Measurements from ENCODE around the gene OR4D2.

Gene OR4D2

DNA sequence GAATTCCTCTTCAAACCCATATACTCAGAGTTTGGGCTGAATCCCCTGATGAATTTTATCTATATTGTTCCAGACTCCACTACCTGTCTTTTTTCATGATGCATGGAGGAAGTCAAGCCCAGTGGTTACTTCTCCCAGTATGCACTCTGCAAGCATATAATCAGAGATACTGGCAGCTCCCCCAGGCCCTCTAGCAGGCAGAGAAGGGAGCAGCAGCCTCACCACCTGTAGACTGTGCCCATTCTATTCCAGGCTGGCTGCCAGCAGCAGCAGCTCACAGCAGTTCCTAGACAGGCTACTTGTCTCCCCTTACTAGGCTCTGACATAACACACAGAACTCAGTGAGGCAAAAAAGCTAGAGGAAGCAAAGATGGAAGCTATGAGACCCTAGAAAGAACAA is 48.9 kb downstream of the OR4D2 start:
- no peak overlapping the region for H3K4me3 ChIP-seq (ENCODE audit: low read length)
- no peak for TF ChIP-seq ZNF274 (IDR thresholded peaks at IDR 0.05; ENCODE audit: low read depth, low read length)

- no peak for TF ChIP-seq ZNF274 (IDR thresholded peaks at IDR 0.05; ENCODE audit: low read depth, low read length)
- no peak overlapping the region for H3K4me3 ChIP-seq (ENCODE audit: low read length)
Measured at GRCh38 chr17:58217766-58218165, 51.0 kb downstream of the OR4D2 start.

DNA sequence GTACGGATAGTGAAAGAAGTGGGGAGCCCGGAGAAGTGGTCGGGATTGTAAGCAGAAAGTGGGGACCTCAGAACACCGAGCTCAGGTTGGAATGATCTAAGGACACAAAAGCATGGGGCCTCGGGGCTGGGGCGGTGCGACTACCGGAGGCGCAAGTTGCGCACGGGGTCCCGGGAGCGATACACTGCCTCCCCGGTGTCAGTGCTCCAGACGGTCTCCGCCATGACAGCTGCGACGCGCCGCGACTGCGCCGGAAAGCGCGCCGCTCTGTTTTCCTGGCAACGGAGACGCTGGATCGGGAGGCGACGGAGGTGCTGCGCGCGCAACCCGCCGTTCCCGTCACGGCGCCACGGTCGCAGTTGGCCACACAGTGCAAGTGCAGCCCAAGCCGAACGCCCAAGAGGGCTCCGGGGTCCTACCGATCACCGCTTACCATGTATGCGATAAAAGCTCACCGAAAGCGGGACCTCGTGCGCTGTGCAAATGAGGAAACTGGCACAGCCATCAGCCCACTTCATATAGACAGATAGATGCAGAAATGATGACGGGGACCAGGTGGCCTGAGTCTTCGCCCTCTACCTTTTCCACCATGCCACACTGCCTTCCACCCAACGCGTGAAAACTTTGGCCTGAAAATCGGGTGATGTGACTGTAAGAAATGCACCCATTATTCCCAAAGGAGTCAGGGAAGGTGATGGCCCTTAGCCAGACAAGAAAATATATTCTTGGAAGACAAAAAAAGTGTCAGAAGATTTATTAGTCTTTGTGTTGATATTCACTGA is 52.4 kb downstream of the OR4D2 start, which contains the start of gene MKS1:
Gene MKS1 (minus strand): TSS at position 249 of the 782 bp plus-strand sequence. CDS start 25 bp downstream, at position 224.
- peak within 1 kb of the TSS; percentile 71 for H3K4me3 ChIP-seq (ENCODE audit: low read length)
- no peak for TF ChIP-seq ZNF274 (IDR thresholded peaks at IDR 0.05; ENCODE audit: low read depth, low read length)

DNA sequence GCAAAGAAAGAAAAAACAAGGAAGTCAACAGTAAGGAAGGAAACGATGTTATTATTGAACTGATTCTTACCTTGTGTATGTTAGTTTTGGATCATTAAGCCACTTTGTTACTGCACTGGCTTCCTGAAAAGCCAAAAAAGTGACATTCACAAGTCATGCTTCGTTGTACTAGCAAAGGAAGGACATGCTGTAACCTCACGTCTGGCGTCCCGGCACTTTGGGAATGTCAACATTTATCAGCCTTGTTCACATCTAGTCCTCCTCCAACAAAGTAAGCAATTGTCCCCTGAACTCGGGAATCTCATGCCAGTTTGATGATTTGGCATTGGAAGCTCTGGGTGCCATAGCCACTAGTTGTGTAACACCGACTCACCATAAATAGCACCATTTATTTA is 53.0 kb downstream of the OR4D2 start:
- H3K4me3 ChIP-seq (ENCODE audit: low read length) = no peak overlapping the region
- no peak for TF ChIP-seq ZNF274 (IDR thresholded peaks at IDR 0.05; ENCODE audit: low read depth, low read length)
